ENCODE results near the gene PCSK5.

PCSK5 gene

DNA sequence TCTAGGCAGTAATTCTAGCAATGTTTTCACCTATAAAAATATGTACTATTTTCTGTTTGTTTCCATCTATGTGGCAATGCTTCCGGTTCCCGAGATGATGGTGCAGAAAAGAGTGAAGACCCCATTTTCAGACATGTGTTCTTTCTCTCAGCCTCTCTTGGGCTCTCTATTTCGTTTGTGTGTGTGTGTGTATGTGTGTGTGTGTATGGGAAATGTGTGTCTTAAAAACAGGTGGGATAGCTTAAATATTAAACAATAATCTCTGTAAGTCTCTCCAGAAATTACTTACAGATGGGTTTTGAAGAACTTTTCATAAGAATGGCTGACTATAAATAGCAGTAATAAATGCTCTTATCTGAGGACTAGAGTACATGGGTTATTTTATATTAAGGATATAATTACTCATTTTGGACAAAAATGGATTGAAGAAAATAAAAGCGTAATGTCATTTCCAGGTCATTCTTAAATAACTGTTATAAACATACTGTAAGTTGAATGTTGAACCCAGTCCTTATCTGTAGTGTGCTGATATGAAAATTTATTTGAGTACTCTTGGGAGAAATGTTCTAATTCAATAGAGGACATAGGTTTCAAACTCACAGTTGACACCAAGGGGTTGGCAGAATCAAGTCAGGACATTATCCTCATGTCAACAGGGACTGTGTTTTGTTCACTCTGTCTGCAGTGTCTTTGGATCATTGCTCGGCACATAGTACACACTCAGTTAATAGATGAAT lies 31.1 kb downstream of the PCSK5 start:
- Histone ChIP-seq H3K27ac (ENCODE audit: low read length, poor library complexity, severe bottlenecking) (no peak overlapping the region), H2BK5ac (ENCODE audit: low read depth, low read length, poor library complexity, severe bottlenecking) (no peak overlapping the region), H2BK12ac (ENCODE audit: low read length in 2 of 2) (no peak overlapping the region), H4K91ac (ENCODE audit: low read length) (no peak overlapping the region), H3K14ac (ENCODE audit: low read length in 2 of 2) (no peak overlapping the region), H3K4me1 (ENCODE audit: control insufficient read depth, insufficient read depth, low read depth, low read length) (no peaks in the 10 kb centered on the region), H3K27me3 (ENCODE audit: control insufficient read depth in 1 of 2, insufficient read depth in 1 of 2, low read length in 2 of 2) (no peaks in the 10 kb centered on the region), H3K79me1 (replicated peaks; ENCODE audit: low read length, poor library complexity, severe bottlenecking) (peaks cover 4% of the 10 kb centered on the region), H4K8ac (ENCODE audit: low read length) (no peak overlapping the region), H3K4me3 (ENCODE audit: insufficient read depth in 1 of 2, low read depth in 1 of 2, low read length in 2 of 2) (no peak overlapping the region), H2BK15ac (ENCODE audit: low read depth, poor library complexity, severe bottlenecking) (no peak overlapping the region), H3K36me3 (ENCODE audit: control insufficient read depth in 1 of 2, insufficient read depth in 2 of 2, low read depth in 1 of 2, low read length in 2 of 2) (no peaks in the 10 kb centered on the region), H2BK120ac (ENCODE audit: low read depth, low read length) (no peak overlapping the region), H3K18ac (ENCODE audit: low read depth in 1 of 2, low read length in 2 of 2) (no peak overlapping the region), H2AK5ac (ENCODE audit: low read length, severe bottlenecking) (no peak overlapping the region), H2AFZ (ENCODE audit: low read depth, low read length) (no peak overlapping the region), H3K4me2 (ENCODE audit: low read length, poor library complexity, severe bottlenecking) (no peak overlapping the region), H3K23ac (ENCODE audit: low read length in 2 of 2) (no peak overlapping the region), H3K4ac (ENCODE audit: low read depth in 1 of 2, low read length in 2 of 2) (no peak overlapping the region), H3K9ac (ENCODE audit: low read length) (no peak overlapping the region), H3K9me3 (ENCODE audit: control insufficient read depth, low read length) (no peaks in the 10 kb centered on the region)
- DNase-seq: no peak
- 96% methylated on average over 2 of the region's 5 CpGs for WGBS

DNA sequence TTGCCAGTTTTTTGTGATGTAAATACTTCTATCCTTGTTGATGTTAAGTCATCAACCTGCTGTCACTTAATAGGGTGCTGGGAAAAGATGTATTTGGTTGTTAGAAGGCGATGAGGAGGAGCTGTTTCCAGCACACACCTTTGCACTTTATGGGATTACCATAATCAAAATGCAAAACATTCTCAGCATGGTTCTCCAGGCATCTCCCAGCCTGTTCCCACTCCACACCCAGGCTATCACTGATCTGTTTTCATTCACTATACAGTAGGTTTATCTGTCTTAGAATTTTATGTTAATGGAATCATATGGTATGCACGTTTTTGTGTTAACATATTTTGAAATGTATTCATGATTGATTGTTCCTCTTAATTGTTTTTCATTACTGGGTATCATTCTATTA lies 35.9 kb downstream of the PCSK5 start:
- Histone ChIP-seq H3K9ac (ENCODE audit: low read length) (no peak overlapping the region), H3K23ac (ENCODE audit: low read length in 2 of 2) (no peak overlapping the region), H3K4me2 (ENCODE audit: low read length, poor library complexity, severe bottlenecking) (no peak overlapping the region), H3K27me3 (ENCODE audit: control insufficient read depth in 1 of 2, insufficient read depth in 1 of 2, low read length in 2 of 2) (no peaks in the 10 kb centered on the region), H3K4ac (ENCODE audit: low read depth in 1 of 2, low read length in 2 of 2) (no peak overlapping the region), H2BK12ac (ENCODE audit: low read length in 2 of 2) (no peak overlapping the region), H3K4me1 (ENCODE audit: control insufficient read depth, insufficient read depth, low read depth, low read length) (no peaks in the 10 kb centered on the region), H3K27ac (ENCODE audit: low read length, poor library complexity, severe bottlenecking) (no peak overlapping the region), H3K18ac (ENCODE audit: low read depth in 1 of 2, low read length in 2 of 2) (no peak overlapping the region), H3K14ac (ENCODE audit: low read length in 2 of 2) (no peak overlapping the region), H2BK5ac (ENCODE audit: low read depth, low read length, poor library complexity, severe bottlenecking) (no peak overlapping the region), H3K79me1 (replicated peaks; ENCODE audit: low read length, poor library complexity, severe bottlenecking) (peaks cover 4% of the 10 kb centered on the region), H3K36me3 (ENCODE audit: control insufficient read depth in 1 of 2, insufficient read depth in 2 of 2, low read depth in 1 of 2, low read length in 2 of 2) (no peaks in the 10 kb centered on the region), H4K8ac (ENCODE audit: low read length) (no peak overlapping the region), H3K9me3 (ENCODE audit: control insufficient read depth, low read length) (no peaks in the 10 kb centered on the region), H2AK5ac (ENCODE audit: low read length, severe bottlenecking) (no peak overlapping the region), H2AFZ (ENCODE audit: low read depth, low read length) (no peak overlapping the region), H2BK15ac (ENCODE audit: low read depth, poor library complexity, severe bottlenecking) (no peak overlapping the region), H2BK120ac (ENCODE audit: low read depth, low read length) (no peak overlapping the region), H3K4me3 (ENCODE audit: insufficient read depth in 1 of 2, low read depth in 1 of 2, low read length in 2 of 2) (no peak overlapping the region), H4K91ac (ENCODE audit: low read length) (no peak overlapping the region)
- 60% methylated on average over 1 of the region's 2 CpGs for WGBS
- no peak for DNase-seq

- Histone ChIP-seq H3K4me3 (ENCODE audit: insufficient read depth in 1 of 2, low read depth in 1 of 2, low read length in 2 of 2) (no peak overlapping the region), H3K9me3 (ENCODE audit: control insufficient read depth, low read length) (no peaks in the 10 kb centered on the region), H2BK5ac (ENCODE audit: low read depth, low read length, poor library complexity, severe bottlenecking) (no peak overlapping the region), H2AFZ (ENCODE audit: low read depth, low read length) (no peak overlapping the region), H3K23ac (ENCODE audit: low read length in 2 of 2) (no peak overlapping the region), H3K36me3 (ENCODE audit: control insufficient read depth in 1 of 2, insufficient read depth in 2 of 2, low read depth in 1 of 2, low read length in 2 of 2) (no peaks in the 10 kb centered on the region), H3K4me2 (ENCODE audit: low read length, poor library complexity, severe bottlenecking) (no peak overlapping the region), H2BK15ac (ENCODE audit: low read depth, poor library complexity, severe bottlenecking) (no peak overlapping the region), H2BK120ac (ENCODE audit: low read depth, low read length) (no peak overlapping the region), H4K91ac (ENCODE audit: low read length) (no peak overlapping the region), H3K79me1 (replicated peaks; ENCODE audit: low read length, poor library complexity, severe bottlenecking) (peaks cover 2% of the 10 kb centered on the region), H3K9ac (ENCODE audit: low read length) (no peak overlapping the region), H3K27me3 (ENCODE audit: control insufficient read depth in 1 of 2, insufficient read depth in 1 of 2, low read length in 2 of 2) (no peaks in the 10 kb centered on the region), H3K18ac (ENCODE audit: low read depth in 1 of 2, low read length in 2 of 2) (no peak overlapping the region), H2AK5ac (ENCODE audit: low read length, severe bottlenecking) (no peak overlapping the region), H3K4ac (ENCODE audit: low read depth in 1 of 2, low read length in 2 of 2) (no peak overlapping the region), H3K4me1 (ENCODE audit: control insufficient read depth, insufficient read depth, low read depth, low read length) (no peaks in the 10 kb centered on the region), H3K14ac (ENCODE audit: low read length in 2 of 2) (no peak overlapping the region), H2BK12ac (ENCODE audit: low read length in 2 of 2) (no peak overlapping the region), H4K8ac (ENCODE audit: low read length) (no peak overlapping the region), H3K27ac (ENCODE audit: low read length, poor library complexity, severe bottlenecking) (no peak overlapping the region)
- 47% methylated on average over 2 of the region's 2 CpGs for WGBS
- no peak for DNase-seq
Measured at GRCh38 chr9:75927356-75927755, 36.9 kb downstream of the PCSK5 start.

DNA sequence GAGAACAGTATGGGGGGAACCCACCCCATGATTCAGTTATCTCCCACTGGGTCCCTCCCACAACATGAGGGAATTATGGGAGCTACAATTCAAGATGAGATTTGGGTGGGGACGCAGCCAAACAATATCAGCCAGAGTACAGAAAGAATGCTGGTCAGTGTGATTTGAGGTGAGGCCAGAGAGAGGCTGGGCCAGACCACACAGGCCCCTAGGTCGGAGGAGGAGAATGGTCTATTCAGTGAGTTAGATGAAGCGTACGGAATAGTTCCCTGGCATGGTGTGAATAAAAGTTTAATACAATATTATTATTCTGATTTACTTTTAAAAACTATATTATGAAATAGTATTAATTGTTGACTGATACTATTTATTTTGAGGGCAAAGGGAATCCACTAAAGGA lies 39.7 kb downstream of the PCSK5 start:
- Histone ChIP-seq H3K14ac (ENCODE audit: low read length in 2 of 2) (no peak overlapping the region), H3K9ac (ENCODE audit: low read length) (no peak overlapping the region), H3K4me2 (ENCODE audit: low read length, poor library complexity, severe bottlenecking) (no peak overlapping the region), H3K79me1 (replicated peaks; ENCODE audit: low read length, poor library complexity, severe bottlenecking) (no peaks in the 10 kb centered on the region), H2BK15ac (ENCODE audit: low read depth, poor library complexity, severe bottlenecking) (no peak overlapping the region), H2BK120ac (ENCODE audit: low read depth, low read length) (no peak overlapping the region), H4K8ac (ENCODE audit: low read length) (no peak overlapping the region), H3K4ac (ENCODE audit: low read depth in 1 of 2, low read length in 2 of 2) (no peak overlapping the region), H3K36me3 (ENCODE audit: control insufficient read depth in 1 of 2, insufficient read depth in 2 of 2, low read depth in 1 of 2, low read length in 2 of 2) (no peaks in the 10 kb centered on the region), H3K4me3 (ENCODE audit: insufficient read depth in 1 of 2, low read depth in 1 of 2, low read length in 2 of 2) (no peak overlapping the region), H4K91ac (ENCODE audit: low read length) (no peak overlapping the region), H3K27me3 (ENCODE audit: control insufficient read depth in 1 of 2, insufficient read depth in 1 of 2, low read length in 2 of 2) (no peaks in the 10 kb centered on the region), H3K4me1 (ENCODE audit: control insufficient read depth, insufficient read depth, low read depth, low read length) (no peaks in the 10 kb centered on the region), H2BK12ac (ENCODE audit: low read length in 2 of 2) (no peak overlapping the region), H3K18ac (ENCODE audit: low read depth in 1 of 2, low read length in 2 of 2) (no peak overlapping the region), H3K23ac (ENCODE audit: low read length in 2 of 2) (no peak overlapping the region), H2AK5ac (ENCODE audit: low read length, severe bottlenecking) (no peak overlapping the region), H3K9me3 (ENCODE audit: control insufficient read depth, low read length) (no peaks in the 10 kb centered on the region), H2BK5ac (ENCODE audit: low read depth, low read length, poor library complexity, severe bottlenecking) (no peak overlapping the region), H2AFZ (ENCODE audit: low read depth, low read length) (no peak overlapping the region), H3K27ac (ENCODE audit: low read length, poor library complexity, severe bottlenecking) (no peak overlapping the region)
- 91% methylated on average over 2 of the region's 4 CpGs for WGBS
- DNase-seq: no peak
